HG03139 (cell line): ENCODE data around the gene ZNF385C.
"Not testable (repeated sequence)": the region's sequence is repeated elsewhere in the genome, so short reads cannot be mapped to it uniquely, and the experiment has no call there.

ENCODE experiments used
- ATAC-seq: cut with Tn5 transposase; IDR thresholded peaks from one replicate; pipeline ENCODE4 v1.9.1; 2021; ENCODE audit not compliant: unreplicated experiment

The ZNF385C gene

DNA sequence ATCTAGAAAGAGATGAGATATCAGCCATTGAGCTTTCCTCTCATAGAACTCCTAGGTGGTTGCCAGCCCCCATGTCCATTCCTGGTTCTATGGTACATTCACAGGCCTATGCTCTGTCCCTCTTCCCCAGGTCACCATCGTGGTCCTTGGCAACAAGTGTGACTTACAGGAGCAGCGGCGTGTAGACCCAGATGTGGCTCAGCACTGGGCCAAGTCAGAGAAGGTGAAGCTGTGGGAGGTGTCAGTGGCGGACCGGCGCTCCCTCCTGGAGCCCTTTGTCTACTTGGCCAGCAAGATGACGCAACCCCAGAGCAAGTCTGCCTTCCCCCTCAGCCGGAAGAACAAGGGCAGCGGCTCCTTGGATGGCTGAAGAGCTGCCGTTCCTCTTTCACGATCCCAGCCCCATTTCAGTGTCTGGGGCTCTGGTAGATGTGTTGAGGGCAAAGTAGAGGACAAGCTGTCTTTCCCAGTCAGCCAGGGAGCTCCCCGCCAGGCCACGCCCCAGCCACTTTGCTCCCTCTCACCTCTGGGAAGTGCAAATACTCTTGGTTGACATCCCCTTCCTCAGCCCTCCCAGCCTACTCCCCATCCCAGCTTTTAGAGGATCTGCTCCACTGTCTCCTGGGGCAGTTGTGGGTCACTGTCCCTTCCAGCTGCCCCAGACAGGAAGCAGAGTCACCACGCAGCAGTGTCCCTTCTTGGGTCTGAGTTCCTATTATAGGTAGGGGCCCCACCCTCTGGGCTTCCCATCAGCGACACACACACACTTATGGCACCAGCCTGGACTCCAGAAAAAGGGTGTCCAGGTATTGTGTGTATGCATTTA is 74.5 kb downstream of the ZNF385C start:
- no peak for ATAC-seq

DNA sequence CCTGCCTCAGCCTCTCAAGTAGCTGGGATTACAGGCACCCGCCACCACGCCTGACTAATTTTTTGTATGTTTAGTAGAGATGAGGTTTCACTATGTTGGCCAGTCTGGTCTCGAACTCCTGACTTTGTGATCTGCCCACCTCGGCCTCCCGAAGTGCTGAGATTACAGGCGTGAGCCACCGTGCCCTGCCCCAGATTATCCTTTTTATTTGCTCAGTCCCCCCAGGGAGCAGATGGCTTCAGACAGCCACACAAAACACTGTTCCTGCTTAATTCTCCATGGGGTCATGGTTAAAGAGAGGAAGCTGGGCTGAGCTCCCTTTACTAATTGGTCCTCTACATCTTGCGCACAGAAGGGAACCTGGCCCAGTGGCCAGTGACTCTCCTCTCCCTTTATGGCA is 77.4 kb downstream of the ZNF385C start:
- ATAC-seq, result not testable (repeated sequence)

- ATAC-seq, result peak; percentile 46
Observed at GRCh38 chr17:42019509-42020404, 78.5 kb downstream of the ZNF385C start, which contains the start of gene NKIRAS2. Gene NKIRAS2, plus strand, starts transcription at chr17:42020090. Its CDS starts 1,488 bp downstream, at chr17:42021578.

DNA sequence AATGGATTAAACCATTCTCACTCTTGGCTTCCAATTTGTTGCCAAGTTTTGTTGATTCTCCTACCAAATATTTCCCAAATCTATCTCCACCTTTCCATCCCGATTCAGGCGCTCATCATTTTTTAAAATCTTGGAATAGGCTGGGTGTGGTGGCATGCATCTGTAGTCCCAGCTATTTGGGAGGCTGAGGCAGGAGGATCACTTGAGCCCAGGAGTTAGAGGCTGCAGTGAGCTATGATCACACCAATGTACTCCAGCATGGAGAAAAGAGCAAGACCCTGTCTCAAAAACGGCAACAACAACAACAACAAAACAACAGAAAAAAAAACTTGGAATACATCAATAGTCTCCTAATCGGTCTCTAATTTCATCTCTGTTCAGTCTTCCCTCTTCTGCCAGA is 79.3 kb downstream of the ZNF385C start:
- ATAC-seq, result no peak

DNA sequence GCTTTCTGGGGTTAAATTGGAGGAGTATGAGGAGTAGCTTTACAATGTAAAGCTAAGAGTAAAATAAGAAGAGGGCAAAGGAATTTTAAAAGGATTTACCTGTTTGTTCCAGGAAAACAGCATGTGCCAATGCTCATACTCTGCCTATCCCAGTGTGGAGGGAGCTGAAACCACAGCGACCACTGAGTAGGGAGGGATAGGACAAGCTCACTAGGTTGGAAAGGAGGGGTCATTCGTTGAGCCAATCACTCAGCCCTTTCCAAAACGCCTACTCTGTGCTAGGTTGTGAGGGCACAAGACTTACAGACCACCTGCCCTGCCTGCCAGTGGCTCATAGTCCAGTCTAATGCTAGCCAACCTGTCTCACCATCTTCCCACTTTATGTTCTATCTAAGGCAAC is 79.9 kb downstream of the ZNF385C start:
- ATAC-seq, result no peak

GRCh38 chr17:42017866-42018200 is 80.4 kb downstream of the ZNF385C start:
- no peak for ATAC-seq

DNA sequence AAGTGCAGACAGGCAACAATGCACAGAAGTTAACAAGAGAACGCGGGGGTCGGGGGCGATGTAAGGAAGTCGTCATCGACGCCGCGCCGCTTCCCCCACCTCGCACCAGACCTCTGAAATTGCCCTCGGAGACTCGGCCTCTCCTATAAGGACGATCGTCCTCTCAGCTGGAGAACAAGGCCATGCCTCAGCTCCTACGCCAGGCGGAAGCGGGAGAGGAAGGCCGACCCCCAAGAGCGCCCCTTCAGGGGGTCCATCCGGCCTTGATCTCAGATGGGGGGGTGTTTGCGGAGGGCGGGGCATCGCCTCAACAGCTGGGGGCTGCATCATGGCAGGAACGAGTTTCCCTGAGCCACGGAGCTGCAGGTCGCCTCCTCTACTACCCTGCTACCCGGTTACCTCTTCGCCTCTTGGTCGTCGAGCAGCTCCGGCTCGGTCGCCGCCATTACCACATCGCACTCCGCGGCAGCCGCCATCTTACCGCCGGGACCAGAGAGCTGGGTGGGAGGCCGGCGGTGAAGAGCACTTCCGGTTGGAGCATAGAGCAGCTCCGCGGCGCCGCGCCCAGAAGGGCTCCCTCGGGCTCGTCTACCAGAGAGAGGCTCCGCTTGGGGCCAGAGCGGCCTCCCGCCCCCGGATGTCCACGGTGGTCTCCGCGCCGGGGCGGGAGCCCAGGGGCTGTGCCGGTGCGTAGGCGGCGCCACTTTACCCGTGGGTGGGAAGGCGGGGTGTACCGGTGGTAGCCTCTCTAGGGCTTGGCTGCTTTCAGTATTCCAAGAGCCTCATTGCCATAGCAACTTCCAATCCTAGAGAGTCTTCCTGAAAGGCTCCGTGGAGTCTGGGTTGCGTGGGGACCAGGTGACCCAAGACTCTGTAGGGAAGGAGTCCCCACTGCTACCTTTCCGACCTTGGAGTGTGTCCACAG is 81.1 kb downstream of the ZNF385C start, which contains the start of gene DNAJC7:
Gene DNAJC7 (minus strand): TSS at position 499 of the 925 bp plus-strand sequence. CDS start 23 bp downstream, at position 476.
- peak; percentile 84 for ATAC-seq

DNA sequence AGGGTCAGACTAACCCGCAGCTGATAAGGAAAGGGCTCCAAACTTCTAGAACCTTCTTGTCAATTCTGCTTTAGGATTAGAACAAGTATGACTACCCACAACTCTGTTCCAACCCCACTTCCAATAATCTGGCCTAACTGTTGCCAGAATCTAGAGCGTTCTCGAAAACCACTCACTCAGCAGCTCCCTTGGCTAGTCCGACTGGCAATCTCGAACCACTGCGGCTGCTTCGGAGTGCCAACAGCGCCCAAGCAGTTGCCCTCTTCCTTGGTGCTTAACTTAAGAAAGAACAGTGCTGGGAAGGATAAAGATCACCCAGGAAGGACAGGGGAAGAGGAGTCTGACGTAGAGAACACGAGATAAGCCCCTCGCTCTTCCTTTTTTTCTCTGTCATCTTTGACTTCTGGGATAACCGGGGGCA is 81.9 kb downstream of the ZNF385C start:
- no peak for ATAC-seq

DNA sequence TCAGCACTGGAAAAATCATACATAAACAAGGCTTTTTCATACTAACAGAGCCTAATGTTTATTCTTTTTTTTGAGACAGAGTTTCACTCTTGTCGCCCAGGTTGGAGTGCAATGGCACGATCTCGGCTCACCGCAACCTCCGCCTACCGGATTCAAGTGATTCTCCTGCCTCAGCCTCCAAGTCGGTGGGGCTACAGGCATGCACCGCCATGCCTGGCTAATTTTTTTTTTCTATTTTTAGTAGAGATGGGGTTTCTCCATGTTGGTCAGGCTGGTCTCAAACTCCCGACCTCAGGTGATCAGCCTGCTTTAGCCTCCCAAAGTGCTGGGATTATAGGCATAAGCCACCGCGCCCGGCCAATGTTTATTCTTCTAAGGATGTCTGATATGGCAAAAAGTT is 84.5 kb downstream of the ZNF385C start:
- not testable (repeated sequence) for ATAC-seq

DNA sequence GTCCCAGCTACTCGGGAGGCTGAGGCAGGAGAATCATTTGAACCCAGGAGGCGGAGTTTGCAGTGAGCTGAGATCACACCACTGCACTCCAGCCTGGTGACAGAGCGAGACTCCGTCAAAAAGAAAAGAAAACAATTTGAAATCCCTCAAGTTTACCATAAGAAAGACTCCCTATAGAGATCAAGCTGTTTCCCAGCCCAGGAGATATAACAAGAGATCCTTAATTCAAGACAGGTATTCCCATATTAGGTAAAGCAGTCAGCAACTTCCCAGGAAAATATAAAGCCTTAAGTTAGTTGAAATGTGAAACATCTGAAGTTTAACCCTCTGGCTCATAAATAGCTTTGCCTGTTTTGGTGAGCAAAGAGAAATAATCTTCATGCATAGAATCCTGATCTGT is 85.9 kb downstream of the ZNF385C start:
- not testable (repeated sequence) for ATAC-seq

GRCh38 chr17:42010898-42011516 is 87.3 kb downstream of the ZNF385C start:
- ATAC-seq, result no peak

DNA sequence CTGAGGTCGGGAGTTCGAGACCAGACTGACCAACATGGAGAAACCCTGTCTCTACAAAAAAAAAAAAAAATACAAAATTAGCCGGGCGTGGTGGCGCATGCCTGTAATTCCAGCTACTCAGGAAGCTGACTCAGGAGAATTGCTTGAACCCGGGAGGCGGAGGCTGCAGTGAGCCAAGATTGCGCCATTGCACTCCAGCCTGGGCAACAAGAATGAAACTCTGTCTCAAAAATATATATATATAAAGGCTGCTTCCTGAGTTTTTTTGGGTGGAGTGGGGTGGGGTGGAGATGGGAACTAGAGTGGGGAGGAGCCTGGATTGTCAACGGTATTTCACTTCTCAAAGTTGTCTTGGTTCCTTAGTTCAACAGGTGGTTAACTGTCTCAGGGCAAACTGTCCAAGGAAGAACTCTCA is 88.0 kb downstream of the ZNF385C start:
- not testable (repeated sequence) for ATAC-seq

- ATAC-seq, result no peak
Observed at GRCh38 chr17:42009170-42009569, 89.1 kb downstream of the ZNF385C start.

DNA sequence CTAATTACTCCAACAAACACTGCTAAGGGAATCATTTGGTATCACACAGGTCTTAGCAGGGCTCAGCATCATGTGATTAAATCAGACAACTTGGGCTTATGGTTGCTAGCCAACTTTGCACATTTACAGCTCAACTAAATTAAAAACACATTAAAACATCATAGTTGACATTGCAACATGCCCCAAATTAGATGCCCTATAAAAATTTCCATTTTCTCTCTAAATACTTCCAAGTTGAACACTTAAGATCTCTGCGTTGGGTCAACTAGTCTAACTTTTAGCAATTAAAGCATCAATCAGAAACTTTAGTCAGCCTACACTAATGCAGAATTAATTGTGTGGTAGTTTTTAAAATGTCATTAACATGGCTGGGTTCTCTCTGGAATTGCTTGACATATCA is 93.1 kb downstream of the ZNF385C start:
- no peak for ATAC-seq

DNA sequence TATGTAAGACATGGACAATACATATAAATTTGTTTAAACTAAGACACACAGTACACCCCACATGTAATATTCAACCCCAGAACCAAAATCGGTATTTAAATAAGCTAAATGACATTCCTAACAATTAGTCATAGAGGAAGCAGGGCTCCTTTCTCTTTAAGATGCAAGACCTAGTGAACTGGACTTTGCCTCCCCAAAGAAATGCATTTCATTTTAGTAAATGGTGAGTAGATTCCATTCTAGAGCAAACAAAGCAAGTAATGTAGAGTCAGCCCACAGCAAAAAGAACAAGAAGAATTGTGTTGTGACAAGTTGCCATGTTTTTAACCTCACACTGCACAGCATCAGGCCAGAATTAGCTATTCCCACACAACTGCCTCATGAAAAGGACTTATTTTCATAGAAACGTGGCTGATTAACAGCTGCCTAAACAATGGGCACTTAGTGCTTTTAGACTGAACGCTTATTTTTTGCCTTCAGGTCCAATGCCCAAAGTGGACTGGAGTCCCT is 95.4 kb downstream of the ZNF385C start:
- ATAC-seq, result no peak

DNA sequence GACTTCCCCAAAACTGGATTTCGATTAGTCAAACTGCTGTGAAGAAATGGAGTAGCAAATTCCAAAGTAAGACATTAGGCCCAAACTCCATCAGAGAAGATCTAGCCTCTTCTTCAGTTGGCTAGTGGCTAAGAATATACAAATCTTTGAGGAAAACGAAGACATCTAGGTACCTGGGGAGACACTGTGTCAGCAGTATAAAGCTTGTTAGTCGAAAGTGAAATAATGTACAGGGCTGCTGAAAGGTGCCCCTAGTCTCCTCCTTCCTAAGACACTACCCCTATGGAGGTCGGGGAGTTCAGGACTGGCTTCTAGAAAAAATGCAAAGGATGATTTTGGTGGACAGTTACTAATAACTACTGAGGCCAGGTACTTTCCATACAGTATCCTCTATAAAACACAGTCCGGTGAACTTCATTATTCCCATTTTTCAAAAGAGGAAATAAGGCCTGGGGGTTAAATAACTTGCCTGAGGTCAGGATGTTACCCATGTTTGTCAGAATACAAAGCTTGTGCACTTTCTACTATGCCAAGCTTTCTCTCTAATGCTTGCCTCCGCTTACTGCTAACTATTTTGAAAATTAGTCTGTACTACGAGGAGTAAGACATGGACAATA is 96.0 kb downstream of the ZNF385C start:
- no peak for ATAC-seq

- no peak for ATAC-seq
Observed at GRCh38 chr17:42001729-42002128, 96.5 kb downstream of the ZNF385C start.

DNA sequence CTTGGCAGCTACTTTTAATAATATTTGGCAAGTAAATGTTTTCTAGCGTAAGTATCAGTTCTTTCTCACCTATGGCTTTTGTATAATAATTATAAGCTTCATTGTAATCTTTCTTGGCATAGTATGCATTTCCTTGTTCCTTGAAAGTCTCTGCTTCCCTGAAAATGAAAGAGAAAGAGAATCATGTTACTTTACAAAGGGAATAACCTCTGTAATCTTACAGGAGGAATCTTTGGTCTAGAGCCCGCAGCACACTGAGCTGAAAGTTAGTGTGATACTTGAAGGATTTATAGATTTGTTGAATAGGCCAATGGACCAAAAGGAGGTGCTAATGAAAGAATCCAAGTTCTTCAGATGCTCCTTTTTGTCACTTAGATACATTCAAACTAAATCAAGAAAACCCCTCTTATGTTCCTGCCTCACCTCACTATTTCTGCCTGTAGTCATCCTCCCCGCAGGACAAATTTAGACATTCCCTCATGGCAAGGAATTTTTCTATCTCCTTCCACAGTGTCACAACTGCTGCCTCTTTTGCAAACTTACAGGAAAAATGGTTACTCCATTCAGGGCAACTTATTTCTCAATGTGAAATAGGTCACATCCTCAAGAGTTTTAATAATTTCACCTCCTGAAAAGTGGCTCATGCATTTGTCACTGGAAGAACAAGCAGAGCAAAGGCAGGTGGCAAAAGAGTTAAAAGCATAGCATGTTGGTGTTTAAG is 97.7 kb downstream of the ZNF385C start:
- no peak for ATAC-seq

- no peak for ATAC-seq
Observed at GRCh38 chr17:41998497-41998896, 99.8 kb downstream of the ZNF385C start.
